ENCODE measurements around the gene CNOT3. TPM values are rescaled to one million over a fixed set of nuclear protein-coding genes. Genes with fewer than 3 reads are reported as not detected.
A peak's percentile ranks its signal among the peaks of the same experiment; 100 is the strongest.

The CNOT3 gene
- total RNA-seq, 1 donor from 2014 or later = 38.1 TPM

- peak; percentile 98 for DNase-seq (ENCODE audit: low spot score)
- ATAC-seq = peak; percentile 98
- intact Hi-C loops (cut with DNase I) = no loop called here
Observed at GRCh38 chr19:54115109-54116063, 22.2 kb upstream of the CNOT3 start, which contains the start of the genes PRPF31 and TFPT. Gene PRPF31 (plus strand): TSS chr19:54115754. CDS start chr19:54118279, 2,525 bp downstream. Gene TFPT (minus strand): TSS chr19:54115657. CDS start chr19:54115269, 388 bp downstream.

- no peak for DNase-seq (ENCODE audit: low spot score)
- intact Hi-C loops (cut with DNase I) = no loop called here
- no peak for ATAC-seq
Observed at GRCh38 chr19:54121259-54121658, 16.3 kb upstream of the CNOT3 start.

GRCh38 chr19:54123682-54124081 is 13.9 kb upstream of the CNOT3 start:
- DNase-seq (ENCODE audit: low spot score) (no peak), ATAC-seq (no peak)
- intact Hi-C loops (cut with DNase I) = no loop called here

- intact Hi-C loops (cut with DNase I) = no loop called here
- no peak for DNase-seq (ENCODE audit: low spot score)
- no peak for ATAC-seq
Observed at GRCh38 chr19:54124393-54124792, 13.2 kb upstream of the CNOT3 start.

- no peak for ATAC-seq
- DNase-seq (ENCODE audit: low spot score) = no peak
Observed at GRCh38 chr19:54125713-54126112, 11.8 kb upstream of the CNOT3 start.

GRCh38 chr19:54127688-54128440 is 9.7 kb upstream of the CNOT3 start:
- ATAC-seq (no peak), DNase-seq (ENCODE audit: low spot score) (no peak)
- intact Hi-C loops (cut with DNase I) = no loop called here

More at GRCh38 chr19:54125713-54126112, 11.8 kb upstream of the CNOT3 start:
- intact Hi-C loops (cut with DNase I) = no loop called here

- intact Hi-C loops (cut with DNase I) = no loop called here
- no peak for DNase-seq (ENCODE audit: low spot score)
- no peak for ATAC-seq
Observed at GRCh38 chr19:54128441-54128725, 9.2 kb upstream of the CNOT3 start.

GRCh38 chr19:54128796-54129616 is 8.6 kb upstream of the CNOT3 start:
- intact Hi-C loops (cut with DNase I) = no loop called here
- no peak for DNase-seq (ENCODE audit: low spot score)
- ATAC-seq = no peak

- DNase-seq (ENCODE audit: low spot score) (no peak), ATAC-seq (no peak)
- intact Hi-C loops (cut with DNase I) = no loop called here
Observed at GRCh38 chr19:54129617-54129996, 8.0 kb upstream of the CNOT3 start.

GRCh38 chr19:54133312-54133956 is 4.1 kb upstream of the CNOT3 start:
- intact Hi-C loops (cut with DNase I) = no loop called here
- ATAC-seq = no peak
- DNase-seq (ENCODE audit: low spot score) = no peak

- DNase-seq (ENCODE audit: low spot score) = no peak
- no peak for ATAC-seq
- intact Hi-C loops (cut with DNase I) = no loop called here
Observed at GRCh38 chr19:54133957-54134590, 3.5 kb upstream of the CNOT3 start.

- intact Hi-C loops (cut with DNase I) = no loop called here
- ATAC-seq = no peak
- no peak for DNase-seq (ENCODE audit: low spot score)
Observed at GRCh38 chr19:54136086-54136863, 1.3 kb upstream of the CNOT3 start.

- DNase-seq (ENCODE audit: low spot score) (peak; percentile 99), ATAC-seq (peak; percentile 97)
- intact Hi-C loops (cut with DNase I) = no loop called here
Observed at GRCh38 chr19:54136864-54137698, 481 bp upstream of the CNOT3 start.

- ATAC-seq = no peak
- intact Hi-C loops (cut with DNase I) = no loop called here
- peak; percentile 62 for DNase-seq (ENCODE audit: low spot score)
Observed at GRCh38 chr19:54138489-54139256, 1.1 kb downstream of the CNOT3 start.

GRCh38 chr19:54141356-54141755 is 3.8 kb downstream of the CNOT3 start:
- ATAC-seq (no peak), DNase-seq (ENCODE audit: low spot score) (no peak)
- intact Hi-C loops (cut with DNase I) = no loop called here

GRCh38 chr19:54142166-54142780 is 4.7 kb downstream of the CNOT3 start:
- intact Hi-C loops (cut with DNase I) = no loop called here
- DNase-seq (ENCODE audit: low spot score) (no peak), ATAC-seq (no peak)
